AG09309 (cell line): Measurements from ENCODE around the gene CDK4.
"Not testable (repeated sequence)": the region's sequence is repeated elsewhere in the genome, so short reads cannot be mapped to it uniquely, and the experiment has no call there.

ENCODE experiments used
- DNase-seq: peaks from one replicate; pipeline ENCODE4 v3.0.0-alpha.2; 2010; ENCODE audit warnings: low read depth
- H3K4me3 ChIP-seq: 2 replicates; pipeline ENCODE4 v1.5.1; 2011; ENCODE audit warnings: mild to moderate bottlenecking, low read depth, low read length, moderate library complexity; ENCODE audit not compliant: control insufficient read depth
- CTCF ChIP-seq: IDR thresholded peaks from 2 replicates; pipeline ENCODE4 v1.5.1; 2011; ENCODE audit warnings: mild to moderate bottlenecking, low read depth, low read length, inconsistent platforms; ENCODE audit not compliant: insufficient read depth, control insufficient read depth; ENCODE audit errors: missing control alignments

Gene CDK4

GRCh38 chr12:57724936-57725740, 27.0 kb downstream of the CDK4 start:
- no peak for DNase-seq
- no peak for TF ChIP-seq CTCF

GRCh38 chr12:57724003-57724935, 27.8 kb downstream of the CDK4 start:
- no peak for TF ChIP-seq CTCF
- no peak overlapping the region for H3K4me3 ChIP-seq
- DNase-seq: no peak

More at GRCh38 chr12:57724936-57725740, 27.0 kb downstream of the CDK4 start:
- H3K4me3 ChIP-seq: no peak overlapping the region

GRCh38 chr12:57723630-57723962, 28.5 kb downstream of the CDK4 start:
- no peak for TF ChIP-seq CTCF
- no peak for DNase-seq
- no peak overlapping the region for H3K4me3 ChIP-seq

GRCh38 chr12:57722716-57723629, 29.1 kb downstream of the CDK4 start:
- no peak overlapping the region for H3K4me3 ChIP-seq
- DNase-seq: no peak
- TF ChIP-seq CTCF: no peak

- not testable (repeated sequence) for DNase-seq, H3K4me3 ChIP-seq
Measured at GRCh38 chr12:57721846-57722608, 30.1 kb downstream of the CDK4 start.

- TF ChIP-seq CTCF: no peak
- DNase-seq: no peak
- no peak overlapping the region for H3K4me3 ChIP-seq
Measured at GRCh38 chr12:57720606-57721595, 31.2 kb downstream of the CDK4 start.
